ENCODE measurements around the gene RIGI. TPM values are rescaled to one million over a fixed set of nuclear protein-coding genes. Genes with fewer than 3 reads are reported as not detected.

The RIGI gene
- total and polyA plus RNA-seq, 2 of the 4 experiments (the other 2 are of a cell fraction): 4.8 to 13.6 TPM

DNA sequence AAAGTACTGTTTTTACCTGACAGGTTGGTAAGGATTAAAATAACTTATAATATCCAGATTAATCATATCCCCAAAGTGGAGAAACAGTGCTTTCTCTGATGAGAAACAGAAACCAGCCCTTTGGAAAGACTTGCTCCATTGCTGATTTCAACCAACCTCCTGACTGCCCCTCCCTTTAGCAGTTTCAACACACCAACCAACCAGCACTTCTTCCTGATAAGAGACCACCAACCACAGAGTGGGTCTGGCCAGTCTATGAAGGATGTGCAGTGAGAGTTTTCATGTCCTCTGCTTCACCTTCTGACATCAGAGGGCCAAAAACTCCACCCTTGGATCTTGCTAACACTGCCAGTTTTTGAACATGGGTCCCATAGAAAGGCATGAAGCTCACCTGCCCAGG, 28.1 kb downstream of the RIGI start:
- in situ Hi-C loops (cut with MboI; ENCODE audit: low sequenced_read_pairs): no loop called here
- Histone ChIP-seq H4K91ac (ENCODE audit: insufficient read depth, low read depth, low read length) (no peak overlapping the region), H3K27ac (ENCODE audit: insufficient read depth, low read length) (no peak overlapping the region), H4K8ac (ENCODE audit: low read depth in 2 of 2, low read length in 2 of 2) (no peak overlapping the region), H3K56ac (ENCODE audit: extremely low read depth, insufficient read depth, low read length) (no peak overlapping the region), H3K27me3 (ENCODE audit: control insufficient read depth, insufficient read depth, low read length) (no peaks in the 10 kb centered on the region), H3K14ac (replicated peaks; ENCODE audit: low read depth, low read length) (no peak overlapping the region), H3K4me2 (ENCODE audit: low read depth, low read length) (no peak overlapping the region), H3K9me1 (ENCODE audit: insufficient read depth, low read length) (0 out of 2 replicates have a peak, but pooled peaks cover 2% of the 10 kb centered on the region), H3K36me3 (ENCODE audit: control insufficient read depth, insufficient read depth, low read length) (peaks cover 11% of the 10 kb centered on the region; the same call in 1 of the 2 replicates), H3K23ac (ENCODE audit: low read depth, low read length) (no peak overlapping the region), H2AK5ac (ENCODE audit: low read depth, low read length) (no peak overlapping the region), H3K4me3 (ENCODE audit: insufficient read depth, low read depth, low read length) (no peak overlapping the region), H2AFZ (replicated peaks; ENCODE audit: low read length, poor library complexity) (no peak overlapping the region), H3K4ac (ENCODE audit: low read depth, low read length) (no peak overlapping the region), H3K9me3 (ENCODE audit: control insufficient read depth, insufficient read depth, low read length) (no peaks in the 10 kb centered on the region), H3K79me1 (ENCODE audit: low read depth in 1 of 2, low read length in 2 of 2) (peaks cover 4 to 12% of the 10 kb centered on the region in 2 experiments; a peak in 2 of 4 replicates), H3K18ac (ENCODE audit: low read depth, low read length) (no peak overlapping the region), H2BK15ac (ENCODE audit: low read depth, low read length) (no peak overlapping the region), H2BK5ac (ENCODE audit: low read depth, low read length, poor library complexity, severe bottlenecking) (no peak overlapping the region), H3K4me1 (ENCODE audit: control insufficient read depth, insufficient read depth, low read length) (no peaks in the 10 kb centered on the region), H2BK20ac (ENCODE audit: low read depth, low read length) (no peak overlapping the region), H4K5ac (ENCODE audit: low read depth, low read length) (no peak overlapping the region), H3K9ac (ENCODE audit: low read depth, low read length) (no peak overlapping the region), H4K20me1 (ENCODE audit: insufficient read depth, low read length) (no peaks in the 10 kb centered on the region), H2BK120ac (ENCODE audit: low read depth, low read length) (no peak overlapping the region), H2AK9ac (replicated peaks; ENCODE audit: low read depth, low read length, poor library complexity) (no peak overlapping the region)
- BruUV-seq (replicated peaks): no TSS peak
- POLR2A ChIA-PET (ENCODE audit: unreplicated experiment): no interaction called here
- ATAC-seq (ENCODE audit: low read depth) (no peak), DNase-seq (no peak)
- no peak for TF ChIP-seq CEBPB (IDR thresholded peaks at IDR 0.05; ENCODE audit: low read depth, low read length)
- TF ChIP-seq NFE2L2 (IDR thresholded peaks at IDR 0.05; ENCODE audit: low read depth, low read length): no peak
- TF ChIP-seq, protein P1, sequence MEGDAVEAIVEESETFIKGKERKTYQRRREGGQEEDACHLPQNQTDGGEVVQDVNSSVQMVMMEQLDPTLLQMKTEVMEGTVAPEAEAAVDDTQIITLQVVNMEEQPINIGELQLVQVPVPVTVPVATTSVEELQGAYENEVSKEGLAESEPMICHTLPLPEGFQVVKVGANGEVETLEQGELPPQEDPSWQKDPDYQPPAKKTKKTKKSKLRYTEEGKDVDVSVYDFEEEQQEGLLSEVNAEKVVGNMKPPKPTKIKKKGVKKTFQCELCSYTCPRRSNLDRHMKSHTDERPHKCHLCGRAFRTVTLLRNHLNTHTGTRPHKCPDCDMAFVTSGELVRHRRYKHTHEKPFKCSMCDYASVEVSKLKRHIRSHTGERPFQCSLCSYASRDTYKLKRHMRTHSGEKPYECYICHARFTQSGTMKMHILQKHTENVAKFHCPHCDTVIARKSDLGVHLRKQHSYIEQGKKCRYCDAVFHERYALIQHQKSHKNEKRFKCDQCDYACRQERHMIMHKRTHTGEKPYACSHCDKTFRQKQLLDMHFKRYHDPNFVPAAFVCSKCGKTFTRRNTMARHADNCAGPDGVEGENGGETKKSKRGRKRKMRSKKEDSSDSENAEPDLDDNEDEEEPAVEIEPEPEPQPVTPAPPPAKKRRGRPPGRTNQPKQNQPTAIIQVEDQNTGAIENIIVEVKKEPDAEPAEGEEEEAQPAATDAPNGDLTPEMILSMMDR (conservative IDR thresholded peaks at IDR 0.05; ENCODE audit: low read depth, low read length): no peak
- TF ChIP-seq CHD1 (IDR thresholded peaks at IDR 0.05; ENCODE audit: low read depth, low read length): no peak
- TF ChIP-seq, protein P2, sequence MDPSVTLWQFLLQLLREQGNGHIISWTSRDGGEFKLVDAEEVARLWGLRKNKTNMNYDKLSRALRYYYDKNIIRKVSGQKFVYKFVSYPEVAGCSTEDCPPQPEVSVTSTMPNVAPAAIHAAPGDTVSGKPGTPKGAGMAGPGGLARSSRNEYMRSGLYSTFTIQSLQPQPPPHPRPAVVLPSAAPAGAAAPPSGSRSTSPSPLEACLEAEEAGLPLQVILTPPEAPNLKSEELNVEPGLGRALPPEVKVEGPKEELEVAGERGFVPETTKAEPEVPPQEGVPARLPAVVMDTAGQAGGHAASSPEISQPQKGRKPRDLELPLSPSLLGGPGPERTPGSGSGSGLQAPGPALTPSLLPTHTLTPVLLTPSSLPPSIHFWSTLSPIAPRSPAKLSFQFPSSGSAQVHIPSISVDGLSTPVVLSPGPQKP (IDR thresholded peaks at IDR 0.05; ENCODE audit: borderline replicate concordance, low read depth, low read length): no peak
- no peak for TF ChIP-seq RAD21 (IDR thresholded peaks at IDR 0.05; ENCODE audit: low read length)
- no peak for TF ChIP-seq BHLHE40 (IDR thresholded peaks at IDR 0.05; ENCODE audit: low read depth, low read length)
- no peak for TF ChIP-seq MAZ (IDR thresholded peaks at IDR 0.05; ENCODE audit: borderline replicate concordance, low read depth, low read length)
- no peak for TF ChIP-seq RCOR1 (IDR thresholded peaks at IDR 0.05; ENCODE audit: insufficient replicate concordance, low read length)
- TF ChIP-seq FOS (IDR thresholded peaks at IDR 0.05; ENCODE audit: low read depth, low read length): no peak
- TF ChIP-seq MAFK (IDR thresholded peaks at IDR 0.05; ENCODE audit: low read depth, low read length): no peak
- no peak for TF ChIP-seq SMC3 (IDR thresholded peaks at IDR 0.05; ENCODE audit: low read depth, low read length)
- TF ChIP-seq, protein P3, sequence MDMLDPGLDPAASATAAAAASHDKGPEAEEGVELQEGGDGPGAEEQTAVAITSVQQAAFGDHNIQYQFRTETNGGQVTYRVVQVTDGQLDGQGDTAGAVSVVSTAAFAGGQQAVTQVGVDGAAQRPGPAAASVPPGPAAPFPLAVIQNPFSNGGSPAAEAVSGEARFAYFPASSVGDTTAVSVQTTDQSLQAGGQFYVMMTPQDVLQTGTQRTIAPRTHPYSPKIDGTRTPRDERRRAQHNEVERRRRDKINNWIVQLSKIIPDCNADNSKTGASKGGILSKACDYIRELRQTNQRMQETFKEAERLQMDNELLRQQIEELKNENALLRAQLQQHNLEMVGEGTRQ (IDR thresholded peaks at IDR 0.05; ENCODE audit: low read depth, low read length): no peak
- TF ChIP-seq RFX5 (IDR thresholded peaks at IDR 0.05; ENCODE audit: low read depth, low read length): no peak
- CTCF ChIA-PET: no interaction called here
- dilution Hi-C loops (cut with HindIII; ENCODE audit: low sequenced_read_pairs, unreplicated experiment): no loop called here
- intact Hi-C loops (cut with micrococcal nuclease): loop anchor here (10.0 kb wide), 1 partner anchor 47 kb away; no protein-coding TSS in a partner anchor
